Upper lobe of left lung (tissue), 6 donors: ENCODE data around the gene IL6. TPM values are rescaled to one million over a fixed set of nuclear protein-coding genes. Genes with fewer than 3 reads are reported as not detected.
"Not testable (repeated sequence)": the region's sequence is repeated elsewhere in the genome, so short reads cannot be mapped to it uniquely, and the experiment has no call there.

Experiments
- ATAC-seq, 2 donors: fragments of 200-7000 bp; cut with Tn5 transposase; one replicate each; pipeline ENCODE4 v1.9.1; 2022; ENCODE audit warnings: mild to moderate bottlenecking in 2 of 2, moderate library complexity in 2 of 2; ENCODE audit not compliant: low FRiP score in 2 of 2
- DNase-seq, 2 donors: peaks; one replicate each; pipeline ENCODE4 v3.0.0-alpha.2; 2019 to 2020
- H3K27ac ChIP-seq, 4 donors: fragments of 200-600 bp; sonication (generic); one replicate each; pipeline ENCODE4 v1.5.1; 2016 to 2019
- H3K27me3 ChIP-seq, 4 donors: fragments of 200-600 bp; sonication (generic); one replicate each; pipeline ENCODE4 v1.5.1; 2017 to 2019
- H3K36me3 ChIP-seq, 4 donors: fragments of 200-600 bp; sonication (generic); one replicate each; pipeline ENCODE4 v1.5.1; 2016 to 2019
- H3K4me1 ChIP-seq, 4 donors: fragments of 200-600 bp; sonication (generic); one replicate each; pipeline ENCODE4 v1.5.1; 2018 to 2019
- H3K4me3 ChIP-seq, 4 donors: fragments of 200-600 bp; sonication (generic); one replicate each; pipeline ENCODE4 v1.5.1; 2017 to 2019; ENCODE audit warnings: mild to moderate bottlenecking in 2 of 4, moderate library complexity in 1 of 4
- H3K9me3 ChIP-seq, 4 donors: fragments of 200-600 bp; sonication (generic); one replicate each; pipeline ENCODE4 v1.5.1; 2018 to 2019
- EP300 ChIP-seq, 4 donors: sonication (generic); formaldehyde crosslinking; IDR thresholded peaks; one replicate each; pipeline ENCODE4 v1.5.1; 2017; ENCODE audit warnings: antibody characterized with exemption in 4 of 4, control low read depth in 2 of 4
- POLR2A ChIP-seq, 4 donors: fragments of 450-650 bp; IDR thresholded peaks; one replicate each; pipeline ENCODE4 v1.5.1; 2016 to 2017; ENCODE audit warnings: antibody characterized with exemption in 4 of 4, mild to moderate bottlenecking in 2 of 4
- POLR2AphosphoS5 ChIP-seq, 2 donors: sonication (generic); formaldehyde crosslinking; IDR thresholded peaks; one replicate each; pipeline ENCODE4 v1.5.1; 2017; ENCODE audit warnings: antibody characterized with exemption in 2 of 2
- WGBS, 2 donors: methylation state at CpG; one replicate each; pipeline ENCODE4 v1.1.5; 2017 to 2018; 5-methylcytosine and 5-hydroxymethylcytosine counted together
- total RNA-seq, 6 donors: library from RNA; depleted of rRNA in 4 of 6; stranded (reverse); fragments of >200 nt in 4 of 6; gene quantifications; one replicate each; pipeline versions ENCODE4 v1.1.0 to v1.2.1, GENCODE V29; 2016 to 2021
- TF ChIP-seq, protein P1 (sequence below), 6 experiments: fragments of 450-650 bp in 4 of 6; fragments of 200-600 bp in 2 of 6; sonication (generic) in 2 of 6; IDR thresholded peaks; one replicate each; pipeline ENCODE4 v1.5.1; 2016 to 2019; ENCODE audit warnings: antibody characterized with exemption in 6 of 6
- donor health status: DM: no; HTN: no; CAD: no; lungs with moderate emphysema.
- donor health status: DM: no; HTN: yes; CAD: no; lungs with severe emphysema.

IL6 gene
- total RNA-seq, 6 donors from 2014 or later = 1.6 to 16.6 (median 6.8) TPM

DNA sequence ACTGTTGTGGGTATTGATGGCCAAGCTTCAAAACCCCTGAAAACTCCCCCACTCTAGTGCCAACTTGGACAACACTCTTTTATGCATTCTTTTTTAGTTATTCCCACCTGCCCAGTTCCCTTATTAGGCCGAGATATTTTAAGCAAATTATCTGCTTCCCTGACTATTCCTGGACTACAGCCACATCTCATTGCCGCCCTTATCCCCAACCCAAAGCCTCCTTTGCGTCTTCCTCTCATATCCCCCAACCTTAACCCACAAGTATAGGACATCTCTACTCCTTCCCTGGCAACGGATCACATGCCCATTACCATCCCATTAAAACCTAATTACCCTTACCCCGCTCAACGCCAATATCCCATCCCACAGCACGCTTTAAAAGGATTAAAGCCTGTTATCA is 21.1 kb upstream of the IL6 start:
- H3K4me3 ChIP-seq, H3K4me1 ChIP-seq, H3K36me3 ChIP-seq, H3K27ac ChIP-seq, ATAC-seq, DNase-seq, H3K9me3 ChIP-seq, H3K27me3 ChIP-seq: not testable (repeated sequence)
- WGBS, 2 donors = 98% methylated on average over 7 of the region's 7 CpGs

DNA sequence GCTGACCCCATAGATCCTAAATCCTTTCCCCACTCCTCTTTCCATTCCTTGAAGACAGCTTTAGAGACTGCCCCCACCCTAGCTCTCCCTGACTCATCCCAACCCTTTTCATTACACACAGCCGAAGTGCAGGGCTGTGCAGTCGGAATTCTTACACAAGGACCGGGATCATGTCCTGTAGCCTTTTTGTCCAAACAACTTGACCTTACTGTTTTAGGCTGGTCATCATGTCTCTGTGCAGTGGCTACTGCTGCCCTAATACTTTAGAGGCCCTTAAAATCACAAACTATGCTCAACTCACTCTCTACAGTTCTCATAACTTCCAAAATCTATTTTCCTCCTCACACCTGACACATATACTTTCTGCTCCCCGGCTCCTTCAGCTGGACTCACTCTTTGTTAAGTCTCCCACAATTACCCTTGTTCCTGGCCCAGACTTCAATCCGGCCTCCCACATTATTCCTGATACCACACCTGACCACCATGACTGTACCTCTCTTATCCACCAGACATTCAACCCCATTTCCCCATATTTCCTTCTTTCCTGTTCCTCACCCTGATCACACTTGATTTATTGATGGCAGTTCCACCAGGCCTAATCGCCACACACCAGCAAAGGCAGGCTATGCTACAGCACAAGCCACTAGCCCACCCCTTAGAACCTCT is 19.8 kb upstream of the IL6 start:
- H3K36me3 ChIP-seq, H3K27ac ChIP-seq, ATAC-seq, H3K27me3 ChIP-seq, DNase-seq, H3K4me3 ChIP-seq, H3K4me1 ChIP-seq, H3K9me3 ChIP-seq: not testable (repeated sequence)
- 90 to 93% methylated on average over 6 of the region's 6 CpGs for WGBS, 2 donors

- 87 to 90% methylated on average over 4 of the region's 4 CpGs for WGBS, 2 donors
- H3K9me3 ChIP-seq, H3K4me1 ChIP-seq, H3K27me3 ChIP-seq, H3K36me3 ChIP-seq, DNase-seq, H3K27ac ChIP-seq, H3K4me3 ChIP-seq, ATAC-seq: not testable (repeated sequence)
Measured at GRCh38 chr7:22708214-22708613, 18.8 kb upstream of the IL6 start.

GRCh38 chr7:22708677-22709061 is 18.3 kb upstream of the IL6 start:
- 96 to 97% methylated on average over 9 of the region's 9 CpGs for WGBS, 2 donors
- not testable (repeated sequence) for H3K36me3 ChIP-seq, ATAC-seq, H3K4me3 ChIP-seq, H3K9me3 ChIP-seq, H3K27me3 ChIP-seq, DNase-seq, H3K27ac ChIP-seq, H3K4me1 ChIP-seq

DNA sequence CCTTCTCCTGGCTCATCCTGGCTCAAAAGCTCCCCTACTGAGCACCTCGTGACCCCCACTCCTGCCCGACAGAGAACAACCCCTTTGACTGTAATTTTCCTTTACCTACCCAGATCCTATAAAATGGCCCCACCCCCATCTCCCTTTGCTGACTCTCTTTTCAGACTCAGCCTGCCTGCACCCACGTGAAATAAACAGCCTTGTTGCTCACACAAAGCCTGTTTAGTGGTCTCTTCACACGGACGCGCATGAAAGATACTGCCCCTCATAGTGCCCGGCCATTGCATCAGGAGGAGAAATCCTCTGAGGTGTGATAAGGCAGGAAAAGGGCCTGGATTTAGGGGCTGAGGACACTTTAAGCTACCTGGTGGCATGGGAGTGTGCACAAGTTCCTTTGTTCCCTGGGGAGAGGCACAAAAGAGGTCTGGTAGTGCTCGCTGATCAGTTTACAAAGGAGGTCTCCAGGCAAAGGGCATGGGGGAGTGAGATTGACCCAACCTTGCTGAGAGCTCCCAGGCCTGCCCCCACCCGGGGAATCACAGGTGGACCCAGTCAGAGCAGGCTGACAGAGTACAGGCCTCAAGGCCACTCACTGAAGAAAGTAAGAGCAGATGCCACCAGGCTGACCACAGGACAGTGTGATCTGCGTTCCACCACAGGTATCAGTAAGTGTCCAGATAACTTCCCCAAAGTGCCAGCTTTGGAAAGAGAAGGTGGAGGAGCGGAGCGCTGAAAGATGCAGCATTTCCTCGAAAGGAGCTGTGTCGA is 17.8 kb upstream of the IL6 start:
- H3K4me3 ChIP-seq, H3K27me3 ChIP-seq, H3K36me3 ChIP-seq, H3K27ac ChIP-seq, H3K9me3 ChIP-seq, DNase-seq, H3K4me1 ChIP-seq, ATAC-seq: not testable (repeated sequence)
- WGBS, 2 donors = 85 to 87% methylated on average over 12 of the region's 14 CpGs

- H3K27ac ChIP-seq = no peak overlapping the region
- ATAC-seq (no peak), DNase-seq (no peak)
- no peaks in the 10 kb centered on the region for H3K4me1 ChIP-seq
- no peaks in the 10 kb centered on the region for H3K9me3 ChIP-seq
- 90 to 95% methylated on average over 4 of the region's 4 CpGs for WGBS, 2 donors
- H3K4me3 ChIP-seq = no peak overlapping the region
- no peaks in the 10 kb centered on the region for H3K36me3 ChIP-seq
- TF ChIP-seq, protein P1, sequence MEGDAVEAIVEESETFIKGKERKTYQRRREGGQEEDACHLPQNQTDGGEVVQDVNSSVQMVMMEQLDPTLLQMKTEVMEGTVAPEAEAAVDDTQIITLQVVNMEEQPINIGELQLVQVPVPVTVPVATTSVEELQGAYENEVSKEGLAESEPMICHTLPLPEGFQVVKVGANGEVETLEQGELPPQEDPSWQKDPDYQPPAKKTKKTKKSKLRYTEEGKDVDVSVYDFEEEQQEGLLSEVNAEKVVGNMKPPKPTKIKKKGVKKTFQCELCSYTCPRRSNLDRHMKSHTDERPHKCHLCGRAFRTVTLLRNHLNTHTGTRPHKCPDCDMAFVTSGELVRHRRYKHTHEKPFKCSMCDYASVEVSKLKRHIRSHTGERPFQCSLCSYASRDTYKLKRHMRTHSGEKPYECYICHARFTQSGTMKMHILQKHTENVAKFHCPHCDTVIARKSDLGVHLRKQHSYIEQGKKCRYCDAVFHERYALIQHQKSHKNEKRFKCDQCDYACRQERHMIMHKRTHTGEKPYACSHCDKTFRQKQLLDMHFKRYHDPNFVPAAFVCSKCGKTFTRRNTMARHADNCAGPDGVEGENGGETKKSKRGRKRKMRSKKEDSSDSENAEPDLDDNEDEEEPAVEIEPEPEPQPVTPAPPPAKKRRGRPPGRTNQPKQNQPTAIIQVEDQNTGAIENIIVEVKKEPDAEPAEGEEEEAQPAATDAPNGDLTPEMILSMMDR (IDR thresholded peaks at IDR 0.05) = no peak
- TF ChIP-seq POLR2AphosphoS5 (IDR thresholded peaks at IDR 0.05) (no peak), POLR2A (IDR thresholded peaks at IDR 0.05) (no peak), EP300 (IDR thresholded peaks at IDR 0.05) (no peak)
- no peaks in the 10 kb centered on the region for H3K27me3 ChIP-seq
Measured at GRCh38 chr7:22709857-22710256, 17.1 kb upstream of the IL6 start.

DNA sequence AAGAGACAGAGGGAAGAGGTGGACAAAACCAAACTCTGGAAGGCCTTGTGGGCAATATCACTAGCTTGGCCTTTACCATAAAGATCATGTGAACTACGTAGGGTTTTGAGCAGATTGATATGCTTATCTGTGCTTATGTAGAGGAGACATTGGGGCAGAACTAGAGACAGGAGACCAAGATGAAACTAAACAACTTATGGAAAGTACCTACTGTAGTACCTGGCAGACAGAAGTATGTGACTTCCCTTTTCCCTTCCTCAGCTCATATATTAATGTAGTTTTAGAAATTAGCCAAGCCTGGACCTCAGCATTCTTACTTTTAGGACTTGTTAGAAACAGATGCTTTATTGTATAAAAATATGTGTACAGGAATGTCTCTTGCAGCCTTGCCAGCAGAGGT is 14.0 kb upstream of the IL6 start:
- Histone ChIP-seq H3K9me3 (no peaks in the 10 kb centered on the region), H3K4me1 (peaks cover 0 to 5% (median 2%) of the 10 kb centered on the region in 4 donors), H3K27ac (no peak overlapping the region), H3K27me3 (no peaks in the 10 kb centered on the region), H3K36me3 (no peaks in the 10 kb centered on the region), H3K4me3 (no peak overlapping the region)
- TF ChIP-seq POLR2A (IDR thresholded peaks at IDR 0.05) = no peak
- TF ChIP-seq, protein P1 (IDR thresholded peaks at IDR 0.05) = no peak
- TF ChIP-seq POLR2AphosphoS5 (IDR thresholded peaks at IDR 0.05) = no peak
- TF ChIP-seq EP300 (IDR thresholded peaks at IDR 0.05) = no peak
- DNase-seq = no peak
- 73 to 74% methylated on average over 1 of the region's 1 CpG for WGBS, 2 donors
- ATAC-seq = no peak
